T47D (cell line): ENCODE measurements around the gene BTBD2.

Experiments
- DNase-seq, 2 experiments: peaks; one replicate each; pipeline versions ENCODE4 v3.0.0 to v3.0.0-alpha.2; 2011 to 2012; ENCODE audit warnings: low read depth in 1 of 2, low spot score in 1 of 2
- JUND ChIP-seq: IDR thresholded peaks from 2 replicates; pipeline ENCODE4 v1.6.1; 2012; ENCODE audit warnings: low read depth
- in situ Hi-C: cut with HindIII; loops from 2 replicates; pipeline ENCODE4 v1.10.0; 2016; ENCODE audit warnings: low sequenced_read_pairs, low pct_unique_long_range_greater_than_20kb

BTBD2 gene

GRCh38 chr19:2015608-2015950 lies at the start of gene BTBD2:
TSS of gene BTBD2 (minus strand) at chr19:2015714. CDS start at chr19:2015703, 11 bp downstream.
- in situ Hi-C loops: no loop called here
- no peak for TF ChIP-seq JUND
- DNase-seq: peak in 1 of 2 experiments; percentile 85

GRCh38 chr19:2064788-2065524 lies 49.4 kb upstream of the BTBD2 start:
- in situ Hi-C loops: no loop called here
- no peak for DNase-seq
- TF ChIP-seq JUND: no peak

GRCh38 chr19:2064395-2064787 lies 48.9 kb upstream of the BTBD2 start:
- TF ChIP-seq JUND: no peak
- no peak for DNase-seq
- in situ Hi-C loops: no loop called here

GRCh38 chr19:2063824-2064223 lies 48.3 kb upstream of the BTBD2 start:
- DNase-seq: no peak
- TF ChIP-seq JUND: no peak
- in situ Hi-C loops: no loop called here

- no peak for DNase-seq
- TF ChIP-seq JUND: no peak
These were observed 47.3 kb upstream of the BTBD2 start for GRCh38 chr19:2062770-2063169.

GRCh38 chr19:2062389-2062729 lies 46.8 kb upstream of the BTBD2 start:
- in situ Hi-C loops: no loop called here
- TF ChIP-seq JUND: no peak

More at GRCh38 chr19:2062770-2063169, 47.3 kb upstream of the BTBD2 start:
- in situ Hi-C loops: no loop called here

GRCh38 chr19:2061495-2062388 lies 46.2 kb upstream of the BTBD2 start:
- TF ChIP-seq JUND: no peak
- in situ Hi-C loops: no loop called here

More at GRCh38 chr19:2062389-2062729, 46.8 kb upstream of the BTBD2 start:
- DNase-seq: no peak

GRCh38 chr19:2060884-2061494 lies 45.5 kb upstream of the BTBD2 start:
- no peak for DNase-seq
- no peak for TF ChIP-seq JUND

More at GRCh38 chr19:2061495-2062388, 46.2 kb upstream of the BTBD2 start:
- peak; percentile 76 to 97 for DNase-seq

GRCh38 chr19:2059422-2060201 lies 44.1 kb upstream of the BTBD2 start:
- no peak for TF ChIP-seq JUND
- peak in 1 of 2 experiments; percentile 86 for DNase-seq

More at GRCh38 chr19:2060884-2061494, 45.5 kb upstream of the BTBD2 start:
- in situ Hi-C loops: no loop called here

GRCh38 chr19:2058570-2059421 lies 43.3 kb upstream of the BTBD2 start:
- in situ Hi-C loops: no loop called here
- TF ChIP-seq JUND: no peak
- no peak for DNase-seq

More at GRCh38 chr19:2059422-2060201, 44.1 kb upstream of the BTBD2 start:
- in situ Hi-C loops: no loop called here

- no peak for DNase-seq
- TF ChIP-seq JUND: no peak
- in situ Hi-C loops: no loop called here
These were observed 42.3 kb upstream of the BTBD2 start for GRCh38 chr19:2057484-2058469.
